Measurements from ENCODE around the gene TRIM14.

The TRIM14 gene

GRCh38 chr9:98118640-98119601 lies at the start of gene TRIM14:
TRIM14 (minus strand) TSS chr9:98119222; CDS start chr9:98119188, 34 bp downstream.
- no peak for DNase-seq

GRCh38 chr9:98168153-98168780 lies 49.2 kb upstream of the TRIM14 start:
- DNase-seq, result no peak

- no peak for DNase-seq
Measured at GRCh38 chr9:98164912-98165311, 45.9 kb upstream of the TRIM14 start.

- DNase-seq, result no peak
Measured at GRCh38 chr9:98162613-98163012, 43.6 kb upstream of the TRIM14 start.

GRCh38 chr9:98161851-98162250 lies 42.8 kb upstream of the TRIM14 start:
- DNase-seq, result no peak

- DNase-seq, result no peak
Measured at GRCh38 chr9:98159790-98160189, 40.8 kb upstream of the TRIM14 start.

- no peak for DNase-seq
Measured at GRCh38 chr9:98159301-98159700, 40.3 kb upstream of the TRIM14 start.

- DNase-seq, result no peak
Measured at GRCh38 chr9:98158071-98158831, 39.2 kb upstream of the TRIM14 start.

GRCh38 chr9:98157372-98157771 lies 38.4 kb upstream of the TRIM14 start:
- no peak for DNase-seq

- no peak for DNase-seq
Measured at GRCh38 chr9:98154678-98155077, 35.7 kb upstream of the TRIM14 start.

GRCh38 chr9:98152526-98152925 lies 33.5 kb upstream of the TRIM14 start:
- DNase-seq, result no peak

GRCh38 chr9:98150721-98151120 lies 31.7 kb upstream of the TRIM14 start:
- DNase-seq, result no peak

- no peak for DNase-seq
Measured at GRCh38 chr9:98150164-98150563, 31.1 kb upstream of the TRIM14 start.

- DNase-seq, result no peak
Measured at GRCh38 chr9:98149422-98149821, 30.4 kb upstream of the TRIM14 start.

- no peak for DNase-seq
Measured at GRCh38 chr9:98148486-98148885, 29.5 kb upstream of the TRIM14 start.

- DNase-seq, result no peak
Measured at GRCh38 chr9:98147582-98147981, 28.6 kb upstream of the TRIM14 start.

- DNase-seq, result peak; percentile 19
Measured at GRCh38 chr9:98146101-98146991, 27.3 kb upstream of the TRIM14 start.

- no peak for DNase-seq
Measured at GRCh38 chr9:98144631-98145030, 25.6 kb upstream of the TRIM14 start.

- DNase-seq, result no peak
Measured at GRCh38 chr9:98144076-98144475, 25.1 kb upstream of the TRIM14 start.

- DNase-seq, result no peak
Measured at GRCh38 chr9:98142925-98143481, 24.0 kb upstream of the TRIM14 start.

- no peak for DNase-seq
Measured at GRCh38 chr9:98142182-98142907, 23.3 kb upstream of the TRIM14 start.

Measured in kidney glomerular epithelial cell (primary cell).